Measurements from ENCODE around the gene ETFA. TPM values are rescaled to one million over a fixed set of nuclear protein-coding genes. Genes with fewer than 3 reads are reported as not detected.

Gene ETFA
- polyA plus RNA-seq, 2 of the 4 experiments (the other 2 are of a cell fraction) = 243 to 412 TPM

DNA sequence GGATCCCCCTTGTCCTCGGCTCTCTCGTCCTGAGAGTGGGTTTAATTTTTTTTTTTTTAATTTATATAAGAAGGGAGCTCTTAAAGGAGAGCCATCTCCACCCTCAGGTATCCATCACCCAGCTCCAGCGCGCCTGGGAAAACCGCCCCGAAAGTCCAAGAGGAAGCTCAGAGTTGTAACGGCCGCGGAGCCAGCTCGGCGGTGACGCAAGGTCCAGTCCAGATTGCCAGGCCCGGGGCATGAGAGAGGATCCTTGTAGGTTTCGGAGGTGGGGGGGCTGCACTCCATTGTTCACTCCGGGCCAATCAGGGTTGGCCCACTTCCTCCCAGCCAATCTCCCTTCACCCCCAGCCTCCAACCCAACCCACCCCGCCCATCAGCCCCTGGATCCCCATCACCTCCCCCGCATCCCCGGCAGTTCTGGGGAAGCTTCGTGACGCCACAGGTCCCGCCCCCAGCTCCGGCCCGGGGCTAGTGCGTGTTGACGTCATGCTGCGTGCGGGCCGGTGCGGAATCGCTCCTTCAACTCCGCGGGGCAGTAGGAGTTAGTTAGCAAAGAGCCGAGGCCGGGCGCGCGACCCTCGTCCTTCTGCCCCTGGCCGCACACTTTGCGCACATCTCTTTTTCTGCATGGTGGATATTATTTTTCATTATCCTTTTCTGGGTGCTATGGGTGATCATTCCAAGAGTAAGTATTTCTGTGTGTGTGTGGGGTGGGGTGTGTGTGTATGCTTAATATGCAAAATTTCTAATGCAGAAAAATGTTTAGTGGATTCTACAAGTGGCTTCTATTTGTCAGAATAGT is 25.2 kb upstream of the ETFA start, which contains the start of gene ISL2 (continued):
- no peak for TF ChIP-seq HOXA7 (CRISPR knock-in tag; IDR thresholded peaks at IDR 0.05)
- TF ChIP-seq CHD4 (IDR thresholded peaks at IDR 0.05; ENCODE audit: borderline replicate concordance) = no peak
- TF ChIP-seq, protein P1, sequence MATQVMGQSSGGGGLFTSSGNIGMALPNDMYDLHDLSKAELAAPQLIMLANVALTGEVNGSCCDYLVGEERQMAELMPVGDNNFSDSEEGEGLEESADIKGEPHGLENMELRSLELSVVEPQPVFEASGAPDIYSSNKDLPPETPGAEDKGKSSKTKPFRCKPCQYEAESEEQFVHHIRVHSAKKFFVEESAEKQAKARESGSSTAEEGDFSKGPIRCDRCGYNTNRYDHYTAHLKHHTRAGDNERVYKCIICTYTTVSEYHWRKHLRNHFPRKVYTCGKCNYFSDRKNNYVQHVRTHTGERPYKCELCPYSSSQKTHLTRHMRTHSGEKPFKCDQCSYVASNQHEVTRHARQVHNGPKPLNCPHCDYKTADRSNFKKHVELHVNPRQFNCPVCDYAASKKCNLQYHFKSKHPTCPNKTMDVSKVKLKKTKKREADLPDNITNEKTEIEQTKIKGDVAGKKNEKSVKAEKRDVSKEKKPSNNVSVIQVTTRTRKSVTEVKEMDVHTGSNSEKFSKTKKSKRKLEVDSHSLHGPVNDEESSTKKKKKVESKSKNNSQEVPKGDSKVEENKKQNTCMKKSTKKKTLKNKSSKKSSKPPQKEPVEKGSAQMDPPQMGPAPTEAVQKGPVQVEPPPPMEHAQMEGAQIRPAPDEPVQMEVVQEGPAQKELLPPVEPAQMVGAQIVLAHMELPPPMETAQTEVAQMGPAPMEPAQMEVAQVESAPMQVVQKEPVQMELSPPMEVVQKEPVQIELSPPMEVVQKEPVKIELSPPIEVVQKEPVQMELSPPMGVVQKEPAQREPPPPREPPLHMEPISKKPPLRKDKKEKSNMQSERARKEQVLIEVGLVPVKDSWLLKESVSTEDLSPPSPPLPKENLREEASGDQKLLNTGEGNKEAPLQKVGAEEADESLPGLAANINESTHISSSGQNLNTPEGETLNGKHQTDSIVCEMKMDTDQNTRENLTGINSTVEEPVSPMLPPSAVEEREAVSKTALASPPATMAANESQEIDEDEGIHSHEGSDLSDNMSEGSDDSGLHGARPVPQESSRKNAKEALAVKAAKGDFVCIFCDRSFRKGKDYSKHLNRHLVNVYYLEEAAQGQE (IDR thresholded peaks at IDR 0.05) = no peak
- TF ChIP-seq, protein P2, sequence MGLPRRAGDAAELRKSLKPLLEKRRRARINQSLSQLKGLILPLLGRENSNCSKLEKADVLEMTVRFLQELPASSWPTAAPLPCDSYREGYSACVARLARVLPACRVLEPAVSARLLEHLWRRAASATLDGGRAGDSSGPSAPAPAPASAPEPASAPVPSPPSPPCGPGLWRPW (IDR thresholded peaks at IDR 0.05) = no peak
- no peak for TF ChIP-seq TFCP2L1 (CRISPR knock-in tag; IDR thresholded peaks at IDR 0.05)
- TF ChIP-seq, protein P3, sequence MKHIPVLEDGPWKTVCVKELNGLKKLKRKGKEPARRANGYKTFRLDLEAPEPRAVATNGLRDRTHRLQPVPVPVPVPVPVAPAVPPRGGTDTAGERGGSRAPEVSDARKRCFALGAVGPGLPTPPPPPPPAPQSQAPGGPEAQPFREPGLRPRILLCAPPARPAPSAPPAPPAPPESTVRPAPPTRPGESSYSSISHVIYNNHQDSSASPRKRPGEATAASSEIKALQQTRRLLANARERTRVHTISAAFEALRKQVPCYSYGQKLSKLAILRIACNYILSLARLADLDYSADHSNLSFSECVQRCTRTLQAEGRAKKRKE (CRISPR knock-in tag; IDR thresholded peaks at IDR 0.05; ENCODE audit: low read depth) = no peak
- TF ChIP-seq CBX8 (IDR thresholded peaks at IDR 0.05) = no peak
- TF ChIP-seq, protein P4, sequence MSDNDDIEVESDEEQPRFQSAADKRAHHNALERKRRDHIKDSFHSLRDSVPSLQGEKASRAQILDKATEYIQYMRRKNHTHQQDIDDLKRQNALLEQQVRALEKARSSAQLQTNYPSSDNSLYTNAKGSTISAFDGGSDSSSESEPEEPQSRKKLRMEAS (IDR thresholded peaks at IDR 0.05) = peak; percentile 80
- TF ChIP-seq SREBF2 (IDR thresholded peaks at IDR 0.05) = no peak
- no peak for TF ChIP-seq ZFP36 (IDR thresholded peaks at IDR 0.05; ENCODE audit: borderline replicate concordance, partially characterized antibody)
- TF ChIP-seq KDM5A (IDR thresholded peaks at IDR 0.05) = no peak
- TF ChIP-seq MAFK (IDR thresholded peaks at IDR 0.05; ENCODE audit: partially characterized antibody) = peak; percentile 69
- TF ChIP-seq NR3C1 (IDR thresholded peaks at IDR 0.05) = no peak
- TF ChIP-seq RNF2 (IDR thresholded peaks at IDR 0.05; ENCODE audit: borderline replicate concordance, low read depth) = no peak
- TF ChIP-seq HEYL (CRISPR knock-in tag; IDR thresholded peaks at IDR 0.05) = no peak
- TF ChIP-seq, protein P5, sequence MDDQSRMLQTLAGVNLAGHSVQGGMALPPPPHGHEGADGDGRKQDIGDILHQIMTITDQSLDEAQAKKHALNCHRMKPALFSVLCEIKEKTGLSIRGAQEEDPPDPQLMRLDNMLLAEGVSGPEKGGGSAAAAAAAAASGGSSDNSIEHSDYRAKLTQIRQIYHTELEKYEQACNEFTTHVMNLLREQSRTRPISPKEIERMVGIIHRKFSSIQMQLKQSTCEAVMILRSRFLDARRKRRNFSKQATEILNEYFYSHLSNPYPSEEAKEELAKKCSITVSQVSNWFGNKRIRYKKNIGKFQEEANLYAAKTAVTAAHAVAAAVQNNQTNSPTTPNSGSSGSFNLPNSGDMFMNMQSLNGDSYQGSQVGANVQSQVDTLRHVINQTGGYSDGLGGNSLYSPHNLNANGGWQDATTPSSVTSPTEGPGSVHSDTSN (IDR thresholded peaks at IDR 0.05) = no peak
- TF ChIP-seq, protein P6, sequence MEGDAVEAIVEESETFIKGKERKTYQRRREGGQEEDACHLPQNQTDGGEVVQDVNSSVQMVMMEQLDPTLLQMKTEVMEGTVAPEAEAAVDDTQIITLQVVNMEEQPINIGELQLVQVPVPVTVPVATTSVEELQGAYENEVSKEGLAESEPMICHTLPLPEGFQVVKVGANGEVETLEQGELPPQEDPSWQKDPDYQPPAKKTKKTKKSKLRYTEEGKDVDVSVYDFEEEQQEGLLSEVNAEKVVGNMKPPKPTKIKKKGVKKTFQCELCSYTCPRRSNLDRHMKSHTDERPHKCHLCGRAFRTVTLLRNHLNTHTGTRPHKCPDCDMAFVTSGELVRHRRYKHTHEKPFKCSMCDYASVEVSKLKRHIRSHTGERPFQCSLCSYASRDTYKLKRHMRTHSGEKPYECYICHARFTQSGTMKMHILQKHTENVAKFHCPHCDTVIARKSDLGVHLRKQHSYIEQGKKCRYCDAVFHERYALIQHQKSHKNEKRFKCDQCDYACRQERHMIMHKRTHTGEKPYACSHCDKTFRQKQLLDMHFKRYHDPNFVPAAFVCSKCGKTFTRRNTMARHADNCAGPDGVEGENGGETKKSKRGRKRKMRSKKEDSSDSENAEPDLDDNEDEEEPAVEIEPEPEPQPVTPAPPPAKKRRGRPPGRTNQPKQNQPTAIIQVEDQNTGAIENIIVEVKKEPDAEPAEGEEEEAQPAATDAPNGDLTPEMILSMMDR (IDR thresholded peaks at IDR 0.05) = no peak
- TF ChIP-seq ZNF302 (CRISPR knock-in tag; IDR thresholded peaks at IDR 0.05) = no peak
- no peak for TF ChIP-seq FOSL2 (IDR thresholded peaks at IDR 0.05)
- peak; percentile 32 for TF ChIP-seq FOSL2 (CRISPR knock-in tag; IDR thresholded peaks at IDR 0.05)
- no peak; the same call in 1 of the 2 replicates for TF ChIP-seq NFE2L2 (conservative IDR thresholded peaks at IDR 0.05; ENCODE audit: low read length)
- no peak for TF ChIP-seq ESRRA (IDR thresholded peaks at IDR 0.05; ENCODE audit: borderline replicate concordance, low read length)
- TF ChIP-seq, protein P7, sequence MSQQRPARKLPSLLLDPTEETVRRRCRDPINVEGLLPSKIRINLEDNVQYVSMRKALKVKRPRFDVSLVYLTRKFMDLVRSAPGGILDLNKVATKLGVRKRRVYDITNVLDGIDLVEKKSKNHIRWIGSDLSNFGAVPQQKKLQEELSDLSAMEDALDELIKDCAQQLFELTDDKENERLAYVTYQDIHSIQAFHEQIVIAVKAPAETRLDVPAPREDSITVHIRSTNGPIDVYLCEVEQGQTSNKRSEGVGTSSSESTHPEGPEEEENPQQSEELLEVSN (IDR thresholded peaks at IDR 0.05; ENCODE audit: borderline replicate concordance, low read depth) = peak; percentile 73; the same call in 1 of the 2 replicates
- TF ChIP-seq BHLHE40 (IDR thresholded peaks at IDR 0.05; ENCODE audit: low read depth, low read length) = no peak
- TF ChIP-seq CBX2 (IDR thresholded peaks at IDR 0.05; ENCODE audit: borderline replicate concordance, low read depth) = no peak
- no peak for TF ChIP-seq TP53 (CRISPR knock-in tag; IDR thresholded peaks at IDR 0.05)
- peak; percentile 95 for TF ChIP-seq POLR2A (IDR thresholded peaks at IDR 0.05; ENCODE audit: low read length)
- TF ChIP-seq SMC3 (IDR thresholded peaks at IDR 0.05) = no peak; the same call in 2 of the 3 replicates
- no peak for TF ChIP-seq CHD2 (IDR thresholded peaks at IDR 0.05; ENCODE audit: low read length, partially characterized antibody)
- peak in 1 of 2 experiments; percentile 8; a peak in 2 of 5 replicates for TF ChIP-seq RAD21 (conservative IDR thresholded peaks at IDR 0.05 in 1 of 2, IDR thresholded peaks at IDR 0.05 in 1 of 2)
- no peak for TF ChIP-seq RFX5 (IDR thresholded peaks at IDR 0.05)
- TF ChIP-seq RARB (CRISPR knock-in tag; IDR thresholded peaks at IDR 0.05) = no peak
- TF ChIP-seq MAZ (IDR thresholded peaks at IDR 0.05; ENCODE audit: borderline replicate concordance, low read depth, low read length) = 0 out of 2 replicates have a peak, but pooled peaks have one; percentile 8
- no peak for TF ChIP-seq ZC3H11A (IDR thresholded peaks at IDR 0.05)
- no peak for TF ChIP-seq POLR2AphosphoS2 (conservative IDR thresholded peaks at IDR 0.05; ENCODE audit: low read length)
- no peak for TF ChIP-seq HOXB5 (CRISPR knock-in tag; IDR thresholded peaks at IDR 0.05)

Data from A549 (cell line).